SK-N-MC (cell line): ENCODE results near the gene CRKL.
"Not testable (repeated sequence)": the region's sequence is repeated elsewhere in the genome, so short reads cannot be mapped to it uniquely, and the experiment has no call there.

Experiments used
- DNase-seq: peaks from one replicate; pipeline ENCODE4 v3.0.0-alpha.2; 2011; ENCODE audit warnings: low read depth, low spot score
- H3K27ac ChIP-seq: fragments of 200-600 bp; sonication (generic); 2 replicates; pipeline ENCODE4 v1.5.1; 2016; ENCODE audit warnings: mixed run types
- H3K36me3 ChIP-seq: fragments of 200-600 bp; sonication (generic); 2 replicates; pipeline ENCODE4 v1.6.1; 2017; ENCODE audit warnings: antibody characterized with exemption, low read length, mixed read lengths; ENCODE audit not compliant: insufficient read depth
- H3K4me3 ChIP-seq: fragments of 200-600 bp; sonication (generic); 2 replicates; pipeline ENCODE4 v1.5.1; 2016
- H3K9ac ChIP-seq: fragments of 200-600 bp; sonication (generic); 2 replicates; pipeline ENCODE4 v1.8.0; 2017; ENCODE audit warnings: mixed run types, mixed read lengths; ENCODE audit not compliant: insufficient read length
- H3K9me3 ChIP-seq: fragments of 200-600 bp; sonication (generic); 2 replicates; pipeline ENCODE4 v1.6.1; 2017; ENCODE audit warnings: low read depth, mild to moderate bottlenecking, antibody characterized with exemption, low read length, moderate library complexity, mixed read lengths
- EZH2 ChIP-seq: fragments of 200-600 bp; sonication (generic); IDR thresholded peaks from one replicate; pipeline ENCODE4 v1.6.1; 2017; ENCODE audit warnings: antibody characterized with exemption
- FOXP2 ChIP-seq: optimal IDR thresholded peaks from 2 replicates; pipeline ENCODE3; 2011; ENCODE audit warnings: mild to moderate bottlenecking, moderate library complexity; ENCODE audit not compliant: insufficient read depth; ENCODE audit errors: extremely low read length, control extremely low read depth
- POLR2AphosphoS5 ChIP-seq: IDR thresholded peaks from 2 replicates; pipeline ENCODE4 v1.6.1; 2012; ENCODE audit warnings: mild to moderate bottlenecking, low read depth, low read length, borderline replicate concordance

CRKL gene

GRCh38 chr22:20930004-20930403 is 12.8 kb downstream of the CRKL start:
- DNase-seq = no peak
- Histone ChIP-seq H3K27ac (no peak overlapping the region), H3K36me3 (peaks cover 23% of the 10 kb centered on the region), H3K9me3 (no peaks in the 10 kb centered on the region), H3K4me3 (no peak overlapping the region), H3K9ac (no peak overlapping the region)
- TF ChIP-seq FOXP2 (no peak), EZH2 (no peak), POLR2AphosphoS5 (no peak)

- not testable (repeated sequence) for H3K4me3 ChIP-seq, H3K9ac ChIP-seq, H3K27ac ChIP-seq, DNase-seq, H3K9me3 ChIP-seq
- H3K36me3 ChIP-seq = peaks cover 25% of the 10 kb centered on the region
Observed at GRCh38 chr22:20930435-20930834, 13.2 kb downstream of the CRKL start.

- Histone ChIP-seq H3K4me3 (no peak overlapping the region), H3K27ac (no peak overlapping the region), H3K9me3 (no peaks in the 10 kb centered on the region), H3K36me3 (peaks cover 24% of the 10 kb centered on the region), H3K9ac (no peak overlapping the region)
- DNase-seq = no peak
- TF ChIP-seq POLR2AphosphoS5 (no peak), EZH2 (no peak), FOXP2 (no peak)
Observed at GRCh38 chr22:20931126-20931654, 14.0 kb downstream of the CRKL start.

- Histone ChIP-seq H3K4me3 (no peak overlapping the region), H3K27ac (no peak overlapping the region), H3K9ac (no peak overlapping the region), H3K36me3 (peaks cover 40% of the 10 kb centered on the region), H3K9me3 (no peaks in the 10 kb centered on the region)
- DNase-seq = no peak
- TF ChIP-seq EZH2 = no peak
- no peak for TF ChIP-seq POLR2AphosphoS5
- no peak for TF ChIP-seq FOXP2
Observed at GRCh38 chr22:20933910-20934309, 16.7 kb downstream of the CRKL start.

- H3K27ac ChIP-seq, DNase-seq, H3K9me3 ChIP-seq, H3K9ac ChIP-seq, H3K4me3 ChIP-seq: not testable (repeated sequence)
- peaks cover 40% of the 10 kb centered on the region for H3K36me3 ChIP-seq
Observed at GRCh38 chr22:20935049-20935448, 17.8 kb downstream of the CRKL start.

GRCh38 chr22:20935780-20936539 is 18.8 kb downstream of the CRKL start:
- DNase-seq, H3K9me3 ChIP-seq, H3K27ac ChIP-seq, H3K9ac ChIP-seq, H3K4me3 ChIP-seq: not testable (repeated sequence)
- H3K36me3 ChIP-seq = peaks cover 44% of the 10 kb centered on the region

GRCh38 chr22:20937031-20937793 is 20.0 kb downstream of the CRKL start:
- TF ChIP-seq EZH2 (no peak), POLR2AphosphoS5 (no peak), FOXP2 (no peak)
- H3K9ac ChIP-seq = no peak overlapping the region
- no peaks in the 10 kb centered on the region for H3K9me3 ChIP-seq
- H3K27ac ChIP-seq = no peak overlapping the region
- no peak overlapping the region for H3K4me3 ChIP-seq
- peaks cover 52% of the 10 kb centered on the region for H3K36me3 ChIP-seq
- no peak for DNase-seq

GRCh38 chr22:20937794-20938671 is 20.8 kb downstream of the CRKL start:
- peaks cover 55% of the 10 kb centered on the region for H3K36me3 ChIP-seq
- no peak overlapping the region for H3K4me3 ChIP-seq
- no peak for DNase-seq
- no peak overlapping the region for H3K9ac ChIP-seq
- peak overlapping the region; percentile 46; the same call in 1 of the 2 replicates for H3K27ac ChIP-seq
- TF ChIP-seq POLR2AphosphoS5 (no peak), EZH2 (no peak), FOXP2 (no peak)
- no peaks in the 10 kb centered on the region for H3K9me3 ChIP-seq

GRCh38 chr22:20939457-20940185 is 22.4 kb downstream of the CRKL start:
- not testable (repeated sequence) for H3K9ac ChIP-seq, H3K4me3 ChIP-seq, H3K9me3 ChIP-seq, DNase-seq
- H3K36me3 ChIP-seq = peaks cover 51% of the 10 kb centered on the region
- H3K27ac ChIP-seq = peak overlapping the region; percentile 62; the same call in 1 of the 2 replicates
